ENCODE data around the gene MOCOS.
"Not testable (repeated sequence)": the region's sequence is repeated elsewhere in the genome, so short reads cannot be mapped to it uniquely, and the experiment has no call there.

MOCOS gene

GRCh38 chr18:36205166-36205565, 17.9 kb downstream of the MOCOS start:
- no peak for DNase-seq

GRCh38 chr18:36207303-36207702, 20.0 kb downstream of the MOCOS start:
- no peak for DNase-seq

GRCh38 chr18:36207969-36208368, 20.7 kb downstream of the MOCOS start:
- DNase-seq = not testable (repeated sequence)

DNA sequence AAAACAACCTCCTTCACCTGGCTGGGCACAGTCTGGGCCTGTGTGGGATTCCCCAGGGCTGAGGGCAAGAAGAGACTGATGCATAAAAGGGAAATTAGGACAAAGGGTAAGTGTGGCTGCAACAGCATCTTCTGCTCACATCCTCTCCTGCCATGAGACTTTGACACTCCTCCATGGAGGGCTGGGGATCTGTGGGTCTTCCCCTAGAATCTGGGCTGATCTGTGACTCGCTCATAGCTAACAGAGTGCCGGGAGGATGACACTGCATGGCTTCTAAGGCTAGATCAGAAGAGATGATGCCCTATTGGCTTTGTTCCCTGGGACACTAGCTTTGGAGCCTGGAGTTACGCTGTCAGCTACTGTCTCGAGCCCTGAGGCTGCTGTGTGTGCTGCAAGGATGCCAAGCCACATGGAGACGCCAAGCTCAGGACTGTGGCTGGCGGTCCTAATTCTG, 24.3 kb downstream of the MOCOS start:
- DNase-seq = no peak

GRCh38 chr18:36212301-36213171, 25.2 kb downstream of the MOCOS start:
- DNase-seq = no peak

DNA sequence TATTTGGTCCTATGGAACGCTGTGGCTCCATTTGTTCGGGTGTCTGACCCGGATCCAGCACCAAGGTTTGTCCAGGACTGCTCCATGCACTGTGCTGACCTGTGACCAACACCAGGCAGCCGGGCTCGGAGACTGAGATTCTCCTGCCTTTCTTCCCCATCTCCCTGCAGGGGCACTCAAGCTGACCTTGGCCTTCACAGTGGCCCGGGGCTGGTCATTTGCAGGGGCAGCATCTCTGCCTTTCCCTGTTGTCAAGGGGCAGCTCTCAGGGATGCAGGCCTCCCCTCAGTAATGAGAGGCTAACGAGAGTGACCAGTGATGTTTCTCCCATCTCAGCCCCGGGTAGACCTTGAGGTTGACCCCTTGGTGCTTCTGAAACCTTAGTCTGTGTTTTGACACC, 27.5 kb downstream of the MOCOS start:
- DNase-seq = no peak

GRCh38 chr18:36215577-36215976, 28.3 kb downstream of the MOCOS start:
- DNase-seq = no peak

GRCh38 chr18:36217348-36217747, 30.1 kb downstream of the MOCOS start:
- no peak for DNase-seq

DNA sequence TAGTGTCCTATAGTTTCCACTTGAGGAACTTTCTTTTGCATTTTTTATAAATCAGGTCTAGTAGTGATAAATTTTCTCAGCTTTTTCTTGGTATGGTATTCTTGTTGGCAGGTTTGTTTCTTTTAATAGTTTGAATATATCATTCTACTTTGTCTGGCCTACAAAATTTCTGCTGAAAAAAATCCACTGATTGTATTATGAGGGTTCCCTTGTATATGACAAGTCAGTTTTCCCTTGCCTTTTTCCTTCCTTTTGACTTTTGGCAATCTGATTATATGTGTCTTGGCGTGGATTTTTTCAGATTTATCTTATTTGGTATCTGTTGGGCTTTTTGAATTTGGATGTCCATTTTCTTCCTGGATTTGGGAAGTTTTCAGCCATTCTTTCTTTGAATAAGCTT, 41.9 kb downstream of the MOCOS start:
- DNase-seq = no peak

- not testable (repeated sequence) for DNase-seq
Measured at GRCh38 chr18:36240510-36240909, 53.2 kb downstream of the MOCOS start.

GRCh38 chr18:36241831-36242230, 54.5 kb downstream of the MOCOS start:
- DNase-seq = no peak

- no peak for DNase-seq
Measured at GRCh38 chr18:36247036-36247435, 59.7 kb downstream of the MOCOS start.

DNA sequence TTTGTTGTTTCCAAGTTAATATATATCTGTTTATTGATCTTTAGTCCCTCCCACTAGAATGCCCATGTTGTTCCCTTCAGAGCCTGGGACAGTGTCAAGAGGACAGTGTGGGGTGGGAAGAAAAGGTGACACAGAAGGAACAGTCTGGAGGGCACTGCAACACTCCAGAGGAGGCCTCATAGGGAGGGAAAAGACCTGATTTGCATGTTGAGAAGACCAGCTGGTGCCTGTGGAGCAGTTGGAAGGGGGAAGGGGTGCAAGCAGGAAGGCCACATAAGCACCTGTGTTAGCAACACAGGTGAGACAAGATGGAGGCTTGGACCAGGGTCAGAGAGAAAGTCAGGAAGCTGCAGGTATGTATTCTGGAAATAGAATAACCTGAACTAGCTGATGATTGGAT, 62.1 kb downstream of the MOCOS start:
- no peak for DNase-seq

DNA sequence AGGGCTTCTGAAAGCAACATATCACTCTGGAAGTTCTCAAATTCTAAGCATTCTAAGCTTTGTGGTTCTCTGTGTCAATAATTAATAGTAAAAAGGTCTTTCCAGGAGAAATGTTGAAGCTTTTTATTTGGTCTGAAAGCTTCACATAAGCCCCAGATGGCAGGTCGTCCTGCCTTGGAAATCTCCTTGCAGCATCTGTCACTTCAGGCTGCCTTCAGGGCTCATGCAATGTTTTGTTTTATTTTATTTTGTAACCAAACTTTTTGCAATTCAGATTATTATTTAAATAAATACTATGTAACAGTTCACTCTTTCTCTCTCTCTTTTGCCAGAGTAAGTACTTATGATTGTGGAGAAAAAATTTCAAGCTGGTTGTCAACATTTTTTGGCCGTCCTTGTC, 63.5 kb downstream of the MOCOS start:
- DNase-seq = no peak

GRCh38 chr18:36255072-36255698, 67.9 kb downstream of the MOCOS start:
- DNase-seq = no peak

DNA sequence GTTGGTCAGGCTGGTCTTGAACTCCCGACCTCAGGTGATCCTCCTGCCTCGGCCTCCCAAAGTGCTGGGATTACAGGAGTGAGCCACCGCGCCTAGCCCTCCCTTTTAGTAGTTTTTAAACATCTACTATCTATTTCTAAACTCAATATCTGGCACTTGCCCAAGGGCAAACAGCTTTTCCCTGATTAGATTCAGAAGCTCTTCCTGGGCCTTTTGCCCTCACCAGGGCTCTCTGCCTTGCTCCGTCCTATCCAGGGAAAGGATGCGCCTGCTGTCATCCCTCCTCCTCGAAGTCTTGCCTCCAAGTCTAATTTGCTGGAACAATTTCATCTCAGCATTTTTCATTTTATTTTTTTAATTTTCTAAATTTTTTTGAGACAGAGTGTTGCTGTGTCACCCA, 68.8 kb downstream of the MOCOS start:
- DNase-seq = no peak

GRCh38 chr18:36262971-36263370, 75.7 kb downstream of the MOCOS start:
- no peak for DNase-seq

DNA sequence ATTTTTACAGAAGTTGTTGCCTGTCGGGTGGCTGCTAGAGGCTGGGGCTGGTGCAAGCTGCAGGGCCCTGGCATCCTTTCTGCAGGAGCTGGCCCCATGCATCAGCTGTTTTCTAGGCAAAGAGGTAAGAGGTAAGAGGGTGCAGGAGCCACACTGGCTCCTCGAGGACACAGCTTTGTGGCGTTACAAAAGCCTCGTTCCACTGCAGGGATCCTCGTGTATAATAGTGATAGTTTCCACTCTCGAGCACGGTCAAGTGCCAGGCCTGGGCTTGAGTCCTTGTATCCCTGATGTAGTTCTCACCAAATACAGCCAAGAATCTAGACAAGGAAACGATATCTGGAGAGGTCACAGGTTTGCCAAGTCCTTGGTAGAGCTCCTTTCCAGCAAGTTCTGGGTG, 77.0 kb downstream of the MOCOS start:
- DNase-seq = no peak

DNA sequence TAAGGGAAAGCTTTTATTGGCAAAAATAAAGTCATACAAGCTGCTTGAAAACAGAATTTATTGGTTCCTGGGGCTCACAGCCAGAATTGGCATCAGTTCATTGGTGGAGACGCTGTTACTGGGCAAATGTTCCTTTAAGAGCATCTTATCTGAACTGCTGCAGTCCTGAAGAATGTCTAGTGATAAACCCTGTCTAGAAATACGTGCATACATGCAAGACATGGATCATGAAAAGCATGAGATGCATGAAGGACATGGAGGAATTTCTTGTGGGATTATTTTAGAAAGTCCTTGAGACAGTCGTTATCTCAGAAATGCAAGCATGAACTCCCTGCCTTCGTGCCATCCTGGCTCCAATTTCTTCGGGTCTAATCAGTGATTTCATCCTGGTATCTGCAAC, 77.7 kb downstream of the MOCOS start:
- no peak for DNase-seq

DNA sequence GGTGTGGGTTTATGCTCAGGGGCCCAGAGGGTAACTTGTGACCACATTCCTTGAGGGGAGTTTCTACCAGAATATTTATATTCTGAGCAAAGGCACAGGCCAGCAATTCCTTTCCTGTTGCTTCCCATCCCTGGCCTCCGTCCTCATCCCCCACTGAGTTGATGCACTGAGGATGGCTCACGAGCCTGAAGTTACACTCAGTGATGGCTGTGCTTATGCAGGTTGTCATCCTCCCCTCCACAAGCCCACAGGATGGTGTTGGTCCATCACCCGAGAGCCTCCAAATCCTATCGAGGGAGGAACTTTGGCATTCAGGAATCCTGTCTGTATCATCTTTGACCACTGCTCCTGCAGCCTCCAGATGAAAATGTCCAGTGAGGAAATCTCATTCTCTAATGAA, 81.9 kb downstream of the MOCOS start:
- DNase-seq = no peak

DNA sequence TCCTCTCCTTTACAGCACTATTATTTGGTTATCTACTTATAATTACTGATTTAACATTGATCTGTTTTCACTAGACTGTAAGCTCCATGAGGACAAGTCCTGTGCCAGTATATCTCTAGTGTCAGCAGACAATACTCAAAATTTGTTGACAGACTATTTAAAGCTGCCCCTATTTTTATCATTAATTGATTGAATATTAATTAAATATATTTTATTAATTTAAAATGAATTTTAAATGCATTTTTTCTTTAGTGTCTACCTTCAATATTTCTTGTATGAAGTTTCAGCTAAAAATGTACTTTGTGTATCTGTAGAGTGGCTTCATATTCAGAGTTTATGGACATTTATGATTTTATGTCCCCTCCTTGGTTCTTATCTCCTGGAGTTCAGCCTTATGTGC, 83.9 kb downstream of the MOCOS start:
- DNase-seq = no peak

DNA sequence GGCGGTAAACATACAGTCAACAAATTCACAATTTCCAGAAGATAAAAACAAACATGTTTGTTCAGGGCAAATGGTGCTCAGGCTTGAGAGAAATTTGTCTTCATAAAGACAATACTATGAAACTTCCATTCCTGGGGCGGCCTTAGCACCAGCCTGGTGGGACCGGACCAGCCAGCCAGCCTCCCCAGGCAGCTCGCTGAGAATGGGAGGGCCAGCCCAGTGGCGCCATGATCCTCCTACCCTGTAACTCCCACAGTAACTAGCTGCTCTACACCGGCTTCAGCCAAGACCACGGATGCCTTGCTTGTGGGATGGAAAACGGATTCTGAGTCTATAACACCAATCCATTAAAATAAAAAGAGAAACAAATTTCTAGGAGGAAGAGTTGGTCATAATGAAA, 86.0 kb downstream of the MOCOS start:
- no peak for DNase-seq

- no peak for DNase-seq
Measured at GRCh38 chr18:36274083-36274715, 86.9 kb downstream of the MOCOS start.

DNA sequence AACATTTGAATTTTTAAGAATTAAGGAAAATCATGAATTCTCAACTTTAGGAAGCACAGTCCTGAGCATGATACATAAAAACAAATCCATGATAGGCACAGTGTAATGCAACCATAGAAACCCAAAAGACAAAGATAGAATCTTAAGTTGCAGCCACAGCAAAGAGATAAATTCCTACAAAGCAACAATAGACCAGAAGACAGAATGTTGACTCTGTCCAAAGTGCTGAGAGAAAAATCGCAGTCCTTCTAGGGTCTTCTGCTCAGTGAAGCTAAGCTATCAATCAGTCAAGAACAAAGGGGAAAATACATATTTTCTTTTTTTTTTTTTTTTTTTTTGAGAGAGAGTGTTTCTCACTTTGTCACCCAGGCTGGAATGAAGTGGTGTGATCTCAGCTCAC, 88.3 kb downstream of the MOCOS start:
- DNase-seq = no peak

Measured in activated T-cell treated with anti-CD3 and anti-CD28 coated beads, Interleukin-2, amount 50 U/mL, for 1 hour (primary cell).